ENCODE results near the gene TCEANC2. TPM values are rescaled to one million over a fixed set of nuclear protein-coding genes. Genes with fewer than 3 reads are reported as not detected.
A peak's percentile ranks its signal among the peaks of the same experiment; 100 is the strongest.
"Not testable (repeated sequence)": the region's sequence is repeated elsewhere in the genome, so short reads cannot be mapped to it uniquely, and the experiment has no call there.

TCEANC2 gene
- total RNA-seq, 1 donor, result 2.5 TPM

DNA sequence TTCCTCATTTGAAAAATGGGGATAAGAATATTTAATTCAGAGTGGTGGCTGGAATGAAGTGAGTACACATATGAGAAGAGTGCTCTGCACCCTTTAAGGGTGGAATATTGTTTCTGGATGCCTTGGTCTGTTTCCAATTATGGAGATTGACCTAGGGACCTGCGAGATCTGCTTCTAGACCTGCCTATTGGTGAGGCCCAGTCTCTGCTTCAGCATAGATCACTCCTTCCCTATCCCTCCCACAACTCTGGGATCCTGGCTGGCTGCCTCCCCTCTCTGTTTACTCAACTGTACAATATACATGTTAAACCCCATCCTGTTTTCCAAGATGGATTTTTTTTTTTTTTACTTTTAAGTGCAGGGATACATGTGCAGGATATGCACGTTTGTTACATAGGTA, 29.1 kb upstream of the TCEANC2 start:
- no peak for DNase-seq (ENCODE audit: insufficient read length, low spot score, missing footprints)
- no peak for TF ChIP-seq CTCF (IDR thresholded peaks at IDR 0.05; ENCODE audit: extremely low read depth, low read depth, low read length)
- H3K36me3 ChIP-seq (ENCODE audit: insufficient read depth, low read length), result no peaks in the 10 kb centered on the region
- no peaks in the 10 kb centered on the region for H3K4me1 ChIP-seq (ENCODE audit: insufficient read depth, low read length)
- no peak overlapping the region for H2AFZ ChIP-seq (ENCODE audit: low read length)
- no peak overlapping the region for H3K4me3 ChIP-seq (ENCODE audit: insufficient read depth, low read length)
- no peaks in the 10 kb centered on the region for H3K79me2 ChIP-seq (ENCODE audit: insufficient read depth, low read length)
- no peaks in the 10 kb centered on the region for H4K20me1 ChIP-seq (ENCODE audit: insufficient read depth, low read length)
- no peaks in the 10 kb centered on the region for H3K9me3 ChIP-seq (ENCODE audit: low read depth, low read length)
- H3K4me2 ChIP-seq (ENCODE audit: insufficient read depth, low read length), result no peak overlapping the region
- no peaks in the 10 kb centered on the region for H3K27me3 ChIP-seq (ENCODE audit: insufficient read depth, low read length)
- H3K27ac ChIP-seq (ENCODE audit: low read depth, low read length), result no peak overlapping the region

GRCh38 chr1:54024811-54025210, 28.6 kb upstream of the TCEANC2 start:
- not testable (repeated sequence) for H3K27me3 ChIP-seq (ENCODE audit: insufficient read depth, low read length)

GRCh38 chr1:54027848-54028247, 25.6 kb upstream of the TCEANC2 start:
- no peaks in the 10 kb centered on the region for H3K27me3 ChIP-seq (ENCODE audit: insufficient read depth, low read length)
- no peaks in the 10 kb centered on the region for H3K9me3 ChIP-seq (ENCODE audit: low read depth, low read length)
- H3K79me2 ChIP-seq (ENCODE audit: insufficient read depth, low read length), result no peaks in the 10 kb centered on the region
- H4K20me1 ChIP-seq (ENCODE audit: insufficient read depth, low read length), result no peaks in the 10 kb centered on the region
- H3K4me2 ChIP-seq (ENCODE audit: insufficient read depth, low read length), result no peak overlapping the region
- H3K36me3 ChIP-seq (ENCODE audit: insufficient read depth, low read length), result peaks cover 14% of the 10 kb centered on the region
- no peaks in the 10 kb centered on the region for H3K4me1 ChIP-seq (ENCODE audit: insufficient read depth, low read length)
- no peak overlapping the region for H3K4me3 ChIP-seq (ENCODE audit: insufficient read depth, low read length)
- no peak for TF ChIP-seq CTCF (IDR thresholded peaks at IDR 0.05; ENCODE audit: extremely low read depth, low read depth, low read length)
- DNase-seq (ENCODE audit: insufficient read length, low spot score, missing footprints), result peak; percentile 78
- no peak overlapping the region for H3K27ac ChIP-seq (ENCODE audit: low read depth, low read length)
- H2AFZ ChIP-seq (ENCODE audit: low read length), result no peak overlapping the region

More at GRCh38 chr1:54024811-54025210, 28.6 kb upstream of the TCEANC2 start:
- not testable (repeated sequence) for H3K4me3 ChIP-seq (ENCODE audit: insufficient read depth, low read length); H4K20me1 ChIP-seq (ENCODE audit: insufficient read depth, low read length); H3K4me2 ChIP-seq (ENCODE audit: insufficient read depth, low read length); DNase-seq (ENCODE audit: insufficient read length, low spot score, missing footprints); H3K36me3 ChIP-seq (ENCODE audit: insufficient read depth, low read length); H3K79me2 ChIP-seq (ENCODE audit: insufficient read depth, low read length); H3K9me3 ChIP-seq (ENCODE audit: low read depth, low read length); H3K27ac ChIP-seq (ENCODE audit: low read depth, low read length); H3K4me1 ChIP-seq (ENCODE audit: insufficient read depth, low read length); H2AFZ ChIP-seq (ENCODE audit: low read length)

- no peak for TF ChIP-seq CTCF (IDR thresholded peaks at IDR 0.05; ENCODE audit: extremely low read depth, low read depth, low read length)
- H3K79me2 ChIP-seq (ENCODE audit: insufficient read depth, low read length), result no peaks in the 10 kb centered on the region
- no peaks in the 10 kb centered on the region for H3K9me3 ChIP-seq (ENCODE audit: low read depth, low read length)
- H4K20me1 ChIP-seq (ENCODE audit: insufficient read depth, low read length), result no peaks in the 10 kb centered on the region
- no peak overlapping the region for H3K4me3 ChIP-seq (ENCODE audit: insufficient read depth, low read length)
- no peak overlapping the region for H2AFZ ChIP-seq (ENCODE audit: low read length)
- peaks cover 14% of the 10 kb centered on the region for H3K36me3 ChIP-seq (ENCODE audit: insufficient read depth, low read length)
- no peak overlapping the region for H3K4me2 ChIP-seq (ENCODE audit: insufficient read depth, low read length)
- H3K27ac ChIP-seq (ENCODE audit: low read depth, low read length), result no peak overlapping the region
- DNase-seq (ENCODE audit: insufficient read length, low spot score, missing footprints), result no peak
- H3K4me1 ChIP-seq (ENCODE audit: insufficient read depth, low read length), result no peaks in the 10 kb centered on the region
- no peaks in the 10 kb centered on the region for H3K27me3 ChIP-seq (ENCODE audit: insufficient read depth, low read length)
Observed at GRCh38 chr1:54028306-54029251, 24.8 kb upstream of the TCEANC2 start.

All from osteoblast (primary cell).